Neuronal stem cell (in vitro differentiated cells): ENCODE data around the gene GPANK1.

ENCODE experiments used
- DNase-seq: peaks from one replicate; pipeline ENCODE4 v3.0.0-alpha.2; 2013; ENCODE audit warnings: low spot score
- H2AFZ ChIP-seq: one replicate; pipeline ENCODE4 v1.6.1; 2013; ENCODE audit warnings: mild to moderate bottlenecking, low read length, inconsistent platforms
- H2AK5ac ChIP-seq: 2 replicates; pipeline ENCODE4 v1.6.1; 2013; ENCODE audit warnings: low read depth, mild to moderate bottlenecking, inconsistent platforms, low read length, moderate library complexity, mixed read lengths
- H2BK120ac ChIP-seq: 2 replicates; pipeline ENCODE4 v1.6.1; 2013; ENCODE audit warnings: low read depth, mild to moderate bottlenecking, inconsistent platforms, low read length, moderate library complexity, mixed read lengths
- H2BK12ac ChIP-seq: one replicate; pipeline ENCODE4 v1.6.1; 2013; ENCODE audit warnings: low read length, inconsistent platforms
- H2BK15ac ChIP-seq: 2 replicates; pipeline ENCODE4 v1.6.1; 2013; ENCODE audit warnings: mild to moderate bottlenecking, low read length, inconsistent platforms, mixed read lengths
- H2BK5ac ChIP-seq: one replicate; pipeline ENCODE4 v1.6.1; 2013; ENCODE audit warnings: inconsistent platforms, mild to moderate bottlenecking, low read length, moderate library complexity
- H3K14ac ChIP-seq: one replicate; pipeline ENCODE4 v1.6.1; 2013; ENCODE audit warnings: low read length, inconsistent platforms
- H3K18ac ChIP-seq: 2 replicates; pipeline ENCODE4 v1.6.1; 2013; ENCODE audit warnings: low read length, inconsistent platforms
- H3K23ac ChIP-seq: 2 replicates; pipeline ENCODE4 v1.6.1; 2013; ENCODE audit warnings: low read depth, mild to moderate bottlenecking, mixed read lengths, low read length, inconsistent platforms; ENCODE audit not compliant: poor library complexity
- H3K27ac ChIP-seq: replicated peaks from 3 replicates; pipeline ENCODE4 v1.5.1; 2013; ENCODE audit warnings: low read length, inconsistent platforms
- H3K27me3 ChIP-seq, 3 experiments: 2 replicates each; pipeline ENCODE4 v1.6.1; 2013; ENCODE audit warnings: low read length in 3 of 3, mild to moderate bottlenecking in 2 of 3, inconsistent platforms in 1 of 3, low read depth in 1 of 3, mixed read lengths in 1 of 3, moderate library complexity in 1 of 3; ENCODE audit not compliant: control insufficient read depth in 3 of 3, insufficient read depth in 3 of 3
- H3K36me3 ChIP-seq, 2 donors: replicated peaks in 1 of 2; 2 replicates each; pipeline ENCODE4 v1.6.1; 2013; ENCODE audit warnings: low read length in 2 of 2; ENCODE audit not compliant: control insufficient read depth in 2 of 2, insufficient read depth in 2 of 2
- H3K4ac ChIP-seq: 2 replicates; pipeline ENCODE4 v1.6.1; 2013; ENCODE audit warnings: inconsistent platforms, mild to moderate bottlenecking, low read length, moderate library complexity
- H3K4me1 ChIP-seq, 2 donors: 1 replicate in 1 of 2; 2 replicates in 1 of 2; pipeline ENCODE4 v1.6.1; 2013; ENCODE audit warnings: low read length in 2 of 2, low read depth in 1 of 2; ENCODE audit not compliant: control insufficient read depth in 2 of 2, insufficient read depth in 1 of 2
- H3K4me2 ChIP-seq: one replicate; pipeline ENCODE4 v1.6.1; 2013; ENCODE audit warnings: mild to moderate bottlenecking, low read length, inconsistent platforms; ENCODE audit not compliant: insufficient read depth, poor library complexity, severe bottlenecking
- H3K4me3 ChIP-seq, 2 donors: 2 replicates each; pipeline ENCODE4 v1.5.1; 2013; ENCODE audit warnings: low read length in 2 of 2, mild to moderate bottlenecking in 2 of 2, inconsistent platforms in 1 of 2, moderate library complexity in 1 of 2
- H3K79me1 ChIP-seq: one replicate; pipeline ENCODE4 v1.6.1; 2013; ENCODE audit warnings: low read depth, mild to moderate bottlenecking, inconsistent platforms, low read length, moderate library complexity
- H3K9ac ChIP-seq: one replicate; pipeline ENCODE4 v1.6.1; 2013; ENCODE audit warnings: mild to moderate bottlenecking, low read depth, low read length, inconsistent platforms; ENCODE audit not compliant: poor library complexity
- H3K9me3 ChIP-seq, 2 donors: replicated peaks in 1 of 2; 2 replicates each; pipeline versions ENCODE3 to v1.6.1; 2013; ENCODE audit warnings: low read length in 2 of 2, mild to moderate bottlenecking in 2 of 2, inconsistent platforms in 1 of 2, low read depth in 1 of 2, mixed read lengths in 1 of 2, moderate library complexity in 1 of 2; ENCODE audit not compliant: control insufficient read depth in 2 of 2, insufficient read depth in 1 of 2
- H4K8ac ChIP-seq: one replicate; pipeline ENCODE4 v1.6.1; 2013; ENCODE audit warnings: low read depth, mild to moderate bottlenecking, inconsistent platforms, low read length, moderate library complexity
- H4K91ac ChIP-seq: one replicate; pipeline ENCODE4 v1.6.1; 2013; ENCODE audit warnings: low read length, low read depth, mild to moderate bottlenecking, inconsistent platforms; ENCODE audit not compliant: poor library complexity
- WGBS, 2 donors: extraction: QIAGEN DNeasy Blood & Tissue Kit; methylation state at CpG; one replicate each; pipeline ENCODE4 v1.1.7; 2013; ENCODE audit warnings: missing lambda C conversion rate in 2 of 2, mixed read lengths in 1 of 2; ENCODE audit not compliant: insufficient read length in 2 of 2, insufficient replicate concordance in 1 of 2; ENCODE audit errors: extremely low coverage in 2 of 2; 5-methylcytosine and 5-hydroxymethylcytosine counted together

The GPANK1 gene

DNA sequence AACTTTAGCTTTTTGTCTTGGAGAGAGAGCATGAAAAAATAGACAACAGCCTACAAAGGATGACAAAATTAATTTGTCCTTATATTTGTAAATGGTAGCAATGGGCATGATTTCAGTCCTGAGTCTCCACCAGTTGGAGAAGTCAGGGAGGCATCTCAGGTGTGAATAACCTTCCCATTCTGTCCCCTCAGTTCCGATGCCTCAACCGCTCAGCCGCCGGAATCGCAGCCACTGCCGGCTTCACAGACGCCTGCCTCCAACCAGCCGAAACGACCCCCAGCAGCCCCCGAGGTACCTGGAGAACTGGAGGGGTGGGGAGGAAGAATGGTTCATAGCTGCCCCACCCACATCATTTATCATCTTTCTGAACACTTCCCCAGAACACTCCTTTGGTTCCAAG lies 40.7 kb downstream of the GPANK1 start:
- no peak overlapping the region for H3K9ac ChIP-seq
- H3K36me3 ChIP-seq = peaks cover 61 to 78% of the 10 kb centered on the region in 2 donors
- H2AK5ac ChIP-seq = no peak overlapping the region
- H2BK15ac ChIP-seq = no peak overlapping the region
- H2BK12ac ChIP-seq = no peak overlapping the region
- peaks cover 5% of the 10 kb centered on the region for H3K79me1 ChIP-seq
- peaks cover 5 to 11% of the 10 kb centered on the region in 2 donors for H3K4me1 ChIP-seq
- no peak overlapping the region for H2BK120ac ChIP-seq
- no peak overlapping the region for H3K4me2 ChIP-seq
- H3K9me3 ChIP-seq = no peaks in the 10 kb centered on the region
- H3K23ac ChIP-seq = no peak overlapping the region
- DNase-seq = no peak
- no peak overlapping the region for H4K8ac ChIP-seq
- no peak overlapping the region for H3K4ac ChIP-seq
- H3K27ac ChIP-seq = no peak overlapping the region
- WGBS, 2 donors = no CpG with 5 or more reads among the region's 10 CpGs
- no peak overlapping the region for H3K14ac ChIP-seq
- H2BK5ac ChIP-seq = no peak overlapping the region
- H3K18ac ChIP-seq = no peak overlapping the region
- no peak overlapping the region for H4K91ac ChIP-seq
- H2AFZ ChIP-seq = no peak overlapping the region
- no peak overlapping the region for H3K4me3 ChIP-seq
- H3K27me3 ChIP-seq = no peaks in the 10 kb centered on the region

GRCh38 chr6:31622684-31623091 lies 42.1 kb downstream of the GPANK1 start:
- H2AK5ac ChIP-seq = no peak overlapping the region
- no peak overlapping the region for H4K8ac ChIP-seq
- no peak overlapping the region for H3K4ac ChIP-seq
- peak overlapping the region in 1 of 2 donors; percentile 85 for H3K4me3 ChIP-seq
- H3K9ac ChIP-seq = no peak overlapping the region
- peaks cover 52 to 64% of the 10 kb centered on the region in 2 donors for H3K36me3 ChIP-seq
- peaks cover 5% of the 10 kb centered on the region for H3K79me1 ChIP-seq
- no peak overlapping the region for H3K18ac ChIP-seq
- no peaks in the 10 kb centered on the region for H3K27me3 ChIP-seq
- H2BK120ac ChIP-seq = no peak overlapping the region
- H3K4me1 ChIP-seq = peaks cover 5 to 11% of the 10 kb centered on the region in 2 donors
- H3K9me3 ChIP-seq = no peaks in the 10 kb centered on the region
- no peak overlapping the region for H4K91ac ChIP-seq
- H3K14ac ChIP-seq = no peak overlapping the region
- no peak overlapping the region for H3K23ac ChIP-seq
- H2BK5ac ChIP-seq = no peak overlapping the region
- H3K27ac ChIP-seq = no peak overlapping the region
- no CpG with 5 or more reads among the region's 10 CpGs for WGBS, 2 donors
- peak overlapping the region; percentile 28 for H3K4me2 ChIP-seq
- DNase-seq = no peak
- no peak overlapping the region for H2AFZ ChIP-seq
- no peak overlapping the region for H2BK12ac ChIP-seq
- no peak overlapping the region for H2BK15ac ChIP-seq

DNA sequence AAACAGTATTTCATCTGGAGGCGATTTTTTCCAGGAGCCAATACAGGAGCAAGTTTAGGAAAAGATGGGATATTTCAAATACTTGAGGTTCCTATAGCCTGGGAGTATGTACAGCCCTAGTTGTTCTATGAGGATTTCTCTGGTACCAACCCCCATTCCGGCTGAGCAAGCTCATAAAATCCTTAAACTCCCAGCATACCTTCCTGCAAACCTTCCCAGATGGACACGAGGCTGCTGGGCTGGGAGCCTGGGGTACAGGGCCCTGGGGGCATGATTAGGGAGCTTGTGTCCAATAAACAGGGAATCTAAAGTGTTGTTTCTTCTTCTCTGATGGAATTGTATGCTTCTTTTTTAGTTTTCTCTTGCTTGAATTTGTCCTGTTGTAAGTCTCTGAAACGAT lies 42.8 kb downstream of the GPANK1 start:
- Histone ChIP-seq H3K4me3 (peak overlapping the region; percentile 85 to 95), H2BK12ac (no peak overlapping the region), H3K14ac (no peak overlapping the region), H4K91ac (no peak overlapping the region), H3K23ac (no peak overlapping the region), H3K4ac (no peak overlapping the region), H2BK5ac (no peak overlapping the region), H2BK120ac (no peak overlapping the region), H3K27me3 (no peaks in the 10 kb centered on the region), H2AK5ac (no peak overlapping the region), H3K9ac (no peak overlapping the region), H2BK15ac (no peak overlapping the region), H4K8ac (no peak overlapping the region), H3K4me2 (peak overlapping the region; percentile 82), H3K4me1 (peaks cover 5 to 11% of the 10 kb centered on the region in 2 donors), H3K27ac (no peak overlapping the region), H3K79me1 (peaks cover 5% of the 10 kb centered on the region), H3K18ac (no peak overlapping the region), H3K36me3 (peaks cover 45 to 57% of the 10 kb centered on the region in 2 donors), H2AFZ (no peak overlapping the region), H3K9me3 (no peaks in the 10 kb centered on the region)
- DNase-seq = no peak
- no CpG with 5 or more reads among the region's 4 CpGs for WGBS, 2 donors

DNA sequence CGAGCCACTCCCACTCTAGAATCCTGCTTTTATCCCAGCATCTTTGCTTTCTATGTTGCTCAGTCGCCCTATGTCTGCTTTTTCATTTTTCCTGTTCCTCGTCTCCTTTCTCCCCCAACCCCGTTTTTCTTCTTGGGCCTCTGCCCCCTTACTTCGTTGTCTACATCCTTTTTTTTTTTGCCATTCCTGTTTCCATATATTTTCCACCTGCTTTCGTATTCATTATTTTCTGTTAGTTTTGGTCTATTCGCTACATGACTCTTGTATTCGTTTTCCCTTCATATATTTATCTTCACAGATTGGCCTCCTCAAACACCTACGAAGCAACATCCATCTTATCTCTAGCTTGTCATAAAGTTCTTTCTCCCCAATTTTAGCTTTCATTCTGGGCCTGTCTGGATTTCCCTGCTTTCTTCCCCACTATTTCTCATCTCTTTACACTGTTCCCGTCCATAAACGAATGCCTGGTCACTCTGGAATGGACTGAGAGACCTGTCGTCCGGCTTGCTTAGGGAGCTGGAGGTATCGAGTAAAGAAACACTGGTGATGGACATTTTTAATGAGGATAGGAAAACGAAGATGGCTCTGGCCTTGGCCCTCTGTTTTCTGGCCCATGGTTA lies 43.4 kb downstream of the GPANK1 start:
- Histone ChIP-seq H4K91ac (no peak overlapping the region), H2AK5ac (peak overlapping the region; percentile 43), H3K36me3 (peaks cover 40 to 51% of the 10 kb centered on the region in 2 donors), H3K27me3 (no peaks in the 10 kb centered on the region), H3K23ac (no peak overlapping the region), H2AFZ (peak overlapping the region; percentile 81), H2BK15ac (peak overlapping the region; percentile 69), H4K8ac (no peak overlapping the region), H3K9me3 (no peaks in the 10 kb centered on the region), H3K4me1 (peaks cover 5 to 11% of the 10 kb centered on the region in 2 donors), H3K79me1 (peaks cover 5% of the 10 kb centered on the region), H3K27ac (peak overlapping the region; percentile 94), H3K4me3 (peak overlapping the region; percentile 85 to 95), H3K18ac (peak overlapping the region; percentile 98), H2BK12ac (no peak overlapping the region), H3K9ac (peak overlapping the region; percentile 95), H2BK120ac (no peak overlapping the region), H3K4me2 (peak overlapping the region; percentile 82), H3K14ac (no peak overlapping the region), H2BK5ac (peak overlapping the region; percentile 96), H3K4ac (no peak overlapping the region)
- DNase-seq = no peak
- no CpG with 5 or more reads among the region's 15 CpGs for WGBS, 2 donors
